KBM-7 (cell line): Measurements from ENCODE around the gene HOMER2.
A peak's percentile ranks its signal among the peaks of the same experiment; 100 is the strongest.
"Not testable (repeated sequence)": the region's sequence is repeated elsewhere in the genome, so short reads cannot be mapped to it uniquely, and the experiment has no call there.

Source experiments
- DNase-seq: peaks from one replicate; pipeline ENCODE4 v3.0.0-alpha.2; 2015
- in situ Hi-C: fragments of 300-500 bp; cut with MboI; formaldehyde crosslinking; loops from 2 replicates; pipeline ENCODE4 v1.14.3; 2020; ENCODE audit warnings: low sequenced_read_pairs, low pct_unique_long_range_greater_than_20kb, mixed read lengths

HOMER2 gene

GRCh38 chr15:82909080-82909815 lies 43.3 kb downstream of the HOMER2 start:
- peak; percentile 35 for DNase-seq
- in situ Hi-C loops = no loop called here

DNA sequence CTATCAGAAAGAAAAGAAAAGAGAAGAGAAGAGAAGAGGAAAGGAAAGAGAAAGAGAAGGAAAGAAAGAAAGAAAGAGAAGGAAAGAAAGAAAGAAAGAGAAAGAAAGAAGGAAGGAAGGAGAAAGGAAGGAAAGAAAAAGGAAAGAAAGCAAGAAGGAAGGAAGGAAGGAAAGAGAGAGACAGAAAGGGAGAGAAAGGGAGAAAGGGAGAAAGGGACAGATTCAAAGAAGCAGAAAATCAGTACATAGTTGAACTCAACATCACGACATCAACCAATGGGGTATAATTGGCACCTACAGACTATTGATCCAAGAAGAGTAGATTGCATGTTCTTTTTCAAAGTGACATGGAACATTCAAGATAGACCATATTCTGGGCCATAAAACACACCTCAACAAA lies 45.2 kb downstream of the HOMER2 start:
- no peak for DNase-seq
- in situ Hi-C loops = no loop called here

DNA sequence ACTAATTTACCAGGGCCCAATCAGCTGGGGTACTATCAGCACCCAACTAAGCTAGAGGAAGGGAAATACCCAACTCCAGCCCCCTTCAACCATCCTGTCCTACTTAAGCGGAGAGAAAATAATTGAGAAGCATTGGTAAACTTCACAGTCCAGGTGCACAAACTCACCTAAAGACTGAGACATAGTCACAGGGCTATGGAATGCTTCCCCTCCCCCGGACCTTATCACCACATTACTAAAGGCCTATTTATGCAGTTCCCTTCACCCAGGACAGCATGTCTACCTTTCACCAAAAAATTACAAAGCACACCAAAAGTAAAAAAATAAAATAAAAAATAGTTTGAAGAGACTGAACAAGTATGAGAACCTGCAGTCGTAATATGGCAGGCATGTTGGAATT lies 47.9 kb downstream of the HOMER2 start:
- no peak for DNase-seq
- in situ Hi-C loops = no loop called here

GRCh38 chr15:82903511-82903910 lies 49.0 kb downstream of the HOMER2 start:
- in situ Hi-C loops = no loop called here
- no peak for DNase-seq

DNA sequence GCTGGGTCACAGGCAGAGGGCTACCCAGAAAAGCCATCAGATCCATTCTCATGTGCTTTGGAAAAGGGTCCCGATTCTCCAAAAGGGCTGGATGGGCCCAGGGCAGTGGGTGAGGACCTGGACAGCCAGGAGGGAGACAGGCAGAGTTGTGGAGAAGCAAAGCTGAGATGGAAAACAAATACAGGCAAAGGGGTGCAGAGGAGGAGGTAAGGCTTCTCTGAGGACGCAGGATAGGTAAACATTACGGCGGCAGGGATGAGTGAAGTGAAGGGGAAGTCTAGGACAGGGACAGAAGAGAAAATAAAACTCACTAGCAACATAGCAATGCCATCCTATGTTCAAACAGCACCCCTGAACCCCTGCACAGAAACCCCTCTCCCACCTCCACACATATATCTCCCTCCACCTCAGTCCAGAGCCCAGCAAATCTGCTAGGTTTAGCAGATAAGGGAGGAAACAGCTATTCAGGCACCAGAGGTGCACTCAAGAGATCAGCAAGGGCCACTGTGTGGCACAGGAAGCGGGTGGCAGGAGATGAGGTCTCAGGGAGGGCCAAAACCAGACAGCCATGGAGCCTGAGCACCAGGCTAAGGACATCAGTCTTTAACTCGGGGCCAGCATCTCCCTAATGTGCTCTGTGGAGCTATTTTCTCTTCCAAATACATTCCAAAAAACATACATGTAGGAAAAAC lies 51.3 kb downstream of the HOMER2 start:
- in situ Hi-C loops = no loop called here
- no peak for DNase-seq

- no peak for DNase-seq
- in situ Hi-C loops = no loop called here
These were observed 51.9 kb downstream of the HOMER2 start for GRCh38 chr15:82900511-82901060.

- no peak for DNase-seq
These were observed 53.6 kb downstream of the HOMER2 start for GRCh38 chr15:82898961-82899360.

DNA sequence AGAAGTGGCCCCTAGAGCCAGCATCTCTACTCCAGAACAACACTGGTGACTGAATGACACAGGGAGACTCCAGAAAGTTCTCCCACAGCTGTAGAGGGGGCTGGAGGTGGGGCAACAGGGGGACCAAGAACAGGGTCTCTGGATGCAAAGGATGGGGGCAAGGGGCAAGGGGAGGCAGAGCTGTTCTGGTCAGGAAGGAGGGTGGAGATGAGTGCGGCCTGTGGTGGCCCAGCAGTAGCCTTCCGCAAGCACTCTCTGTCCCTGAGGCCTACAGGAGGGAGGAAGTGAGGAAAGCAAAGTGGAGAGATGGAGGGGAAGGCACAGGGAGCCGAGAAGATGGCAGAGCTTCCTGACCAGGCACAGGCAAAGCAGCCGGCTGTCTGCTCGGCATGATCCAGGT lies 56.5 kb downstream of the HOMER2 start:
- in situ Hi-C loops = no loop called here
- no peak for DNase-seq

More at GRCh38 chr15:82898961-82899360, 53.6 kb downstream of the HOMER2 start:
- in situ Hi-C loops = no loop called here

- no peak for DNase-seq
- in situ Hi-C loops = no loop called here
These were observed 57.5 kb downstream of the HOMER2 start for GRCh38 chr15:82894971-82895520.

DNA sequence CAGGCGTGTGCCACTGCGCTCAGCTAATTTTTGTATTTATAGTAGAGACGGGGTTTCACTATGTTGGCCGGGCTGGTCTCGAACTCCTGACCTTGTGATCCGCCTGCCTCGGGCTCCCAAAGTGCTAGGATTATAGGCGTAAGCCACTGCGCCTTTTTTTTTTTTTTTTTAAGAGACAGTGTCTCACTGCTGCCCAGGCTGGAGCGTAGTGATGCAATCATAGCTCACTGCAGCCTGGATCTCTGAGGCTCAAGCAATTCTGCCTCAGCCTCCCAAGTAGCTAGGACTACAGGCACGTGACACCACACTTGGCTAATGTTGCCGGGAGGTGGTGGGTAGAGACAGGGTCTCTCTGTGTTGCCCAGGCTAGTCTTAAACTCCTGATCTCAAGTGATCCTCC lies 59.0 kb downstream of the HOMER2 start:
- DNase-seq, in situ Hi-C loops: not testable (repeated sequence)

GRCh38 chr15:82892573-82892972 lies 59.9 kb downstream of the HOMER2 start:
- in situ Hi-C loops = no loop called here

DNA sequence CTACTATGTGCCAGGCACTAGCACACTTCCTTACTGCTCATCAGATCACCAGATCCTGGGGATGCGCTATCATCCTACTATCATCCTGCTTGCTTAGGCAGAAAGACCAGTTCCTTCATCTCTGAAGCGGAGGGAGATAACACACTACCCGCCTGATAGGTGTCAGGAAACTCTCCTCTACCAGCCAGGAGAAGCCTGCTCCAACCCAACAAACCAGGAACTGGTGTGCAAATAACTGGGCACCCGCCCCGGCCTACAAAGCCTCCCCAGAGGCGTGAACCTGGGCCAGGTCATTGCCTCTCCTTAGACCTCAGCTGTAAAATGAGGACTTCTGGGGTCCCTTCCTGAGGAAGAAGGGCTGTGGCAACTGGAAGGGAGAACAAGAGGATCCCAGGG lies 61.5 kb downstream of the HOMER2 start:
- DNase-seq = no peak
- in situ Hi-C loops = no loop called here

More at GRCh38 chr15:82892573-82892972, 59.9 kb downstream of the HOMER2 start:
- DNase-seq = no peak

- in situ Hi-C loops = no loop called here
- peak; percentile 34 for DNase-seq
These were observed 62.1 kb downstream of the HOMER2 start for GRCh38 chr15:82890338-82890994.

DNA sequence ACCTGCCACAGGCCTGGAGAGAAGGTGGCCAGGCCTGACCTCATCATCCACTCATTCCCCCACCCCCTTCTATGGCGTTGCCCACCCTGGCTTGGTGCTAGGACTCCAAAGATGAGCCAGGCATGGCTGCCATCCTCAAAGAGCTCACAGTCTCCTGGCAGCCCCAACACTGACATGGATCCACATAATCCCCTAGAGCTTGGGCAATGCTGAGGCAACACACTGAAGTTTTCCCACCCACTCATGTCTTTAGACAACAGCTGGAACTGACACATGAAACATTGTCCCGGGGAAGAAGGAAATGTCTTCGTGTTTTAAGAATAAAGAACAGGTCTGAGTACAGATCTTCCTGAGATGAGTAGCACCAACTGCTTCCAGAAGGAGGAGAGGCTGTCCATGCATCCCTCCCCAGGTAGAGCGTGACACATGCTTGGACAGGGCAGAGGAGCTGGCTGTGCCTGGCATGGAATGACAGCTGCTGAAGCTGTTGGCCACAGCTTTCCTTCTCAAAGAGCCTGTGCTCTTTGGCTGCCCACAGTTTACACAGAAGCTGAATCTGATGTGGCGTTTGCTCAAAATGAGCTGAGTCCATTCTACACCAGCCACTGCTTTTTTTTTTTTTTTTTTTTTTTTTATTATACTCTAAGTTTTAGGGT lies 70.1 kb downstream of the HOMER2 start:
- in situ Hi-C loops = no loop called here
- no peak for DNase-seq

GRCh38 chr15:82881747-82882146 lies 70.8 kb downstream of the HOMER2 start:
- in situ Hi-C loops = no loop called here
- no peak for DNase-seq

GRCh38 chr15:82880704-82881103 lies 71.8 kb downstream of the HOMER2 start:
- no peak for DNase-seq
- in situ Hi-C loops = no loop called here

DNA sequence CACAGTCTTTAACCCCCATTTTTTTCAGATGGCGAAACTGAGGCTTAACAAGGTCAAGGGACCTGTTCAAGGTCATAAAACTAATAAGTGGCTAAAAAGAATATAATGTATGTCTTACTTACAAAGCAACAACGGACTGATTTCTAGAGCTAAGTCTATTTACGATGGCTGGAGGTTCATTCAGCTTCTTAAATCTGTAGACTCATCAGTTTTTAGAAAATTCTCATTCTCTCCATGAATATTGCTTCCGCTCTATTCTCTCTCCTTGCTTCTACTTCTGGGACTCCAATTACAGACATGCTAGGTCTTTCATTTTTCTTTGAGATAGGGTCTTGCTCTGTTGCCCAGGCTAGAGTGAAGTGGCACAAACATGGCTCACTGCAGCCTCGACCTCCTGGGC lies 74.2 kb downstream of the HOMER2 start:
- no peak for DNase-seq
- in situ Hi-C loops = no loop called here

DNA sequence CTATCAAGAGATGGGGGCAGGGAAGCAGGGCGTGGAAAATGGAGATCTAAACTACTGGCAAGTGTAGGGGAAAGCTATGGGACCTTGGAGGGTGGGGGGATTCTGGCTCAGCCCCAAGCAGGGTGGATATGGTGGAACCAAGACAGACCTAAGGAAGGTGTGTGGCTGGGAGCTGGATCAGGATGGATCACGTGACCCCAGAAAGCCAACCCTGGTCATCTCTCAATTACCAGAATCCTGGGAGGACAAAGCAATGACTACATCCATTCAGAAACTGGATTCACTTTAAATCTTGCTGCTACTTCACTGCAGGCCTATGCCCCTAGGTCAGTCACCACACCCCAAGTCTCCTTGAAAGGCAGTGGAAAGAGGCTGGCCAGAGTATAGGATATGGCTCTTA lies 74.7 kb downstream of the HOMER2 start:
- in situ Hi-C loops = no loop called here
- DNase-seq = no peak

DNA sequence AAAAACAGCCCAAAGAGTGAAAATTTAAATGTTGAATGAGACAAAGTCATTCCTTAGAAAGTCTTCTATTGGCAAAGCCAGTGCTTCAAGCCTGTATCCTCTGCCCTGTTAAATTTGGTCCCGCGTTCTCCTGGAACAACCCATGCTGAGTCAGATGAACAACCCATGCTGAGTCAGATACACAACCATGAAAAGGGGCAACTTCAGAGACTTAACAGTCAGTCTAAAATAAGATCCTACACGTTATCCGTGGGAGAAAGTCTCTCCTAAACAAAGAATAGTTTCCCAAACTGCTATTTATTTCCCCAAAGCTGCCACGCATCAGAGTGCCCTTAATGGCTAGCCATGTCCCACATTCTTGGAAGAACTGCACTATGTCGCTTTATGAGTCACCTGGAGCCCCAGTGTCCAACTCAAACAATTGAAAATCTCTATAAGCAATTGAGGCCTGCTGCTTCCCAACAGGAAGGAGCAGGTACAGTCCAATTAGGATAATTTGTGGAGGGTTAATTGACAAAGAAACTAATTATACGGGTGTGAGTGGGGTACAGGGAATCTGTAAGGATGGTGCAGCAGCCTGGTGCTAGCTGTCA lies 77.0 kb downstream of the HOMER2 start:
- DNase-seq = no peak
- in situ Hi-C loops = no loop called here
